Endometrial microvascular endothelial cells (primary cell): Measurements from ENCODE around the gene GAB2. TPM values are rescaled to one million over a fixed set of nuclear protein-coding genes. Genes with fewer than 3 reads are reported as not detected.
"Not testable (repeated sequence)": the region's sequence is repeated elsewhere in the genome, so short reads cannot be mapped to it uniquely, and the experiment has no call there.

ENCODE experiments used
- in situ Hi-C: cut with HindIII; loops from 2 replicates; pipeline ENCODE4 v1.10.0; 2017; ENCODE audit warnings: low sequenced_read_pairs, low pct_unique_long_range_greater_than_20kb; ENCODE audit errors: inconsistent ontology term
- total RNA-seq: library from RNA; depleted of rRNA; stranded (reverse); fragments of >200 nt; gene quantifications from one replicate; pipeline ENCODE4 v1.2.3, GENCODE V29; 2015; ENCODE audit errors: inconsistent ontology term

Gene GAB2
- 16.8 TPM for total RNA-seq

- in situ Hi-C loops, result no loop called here
Measured at GRCh38 chr11:78417175-78417887, at the start of gene GAB2. Gene GAB2, minus strand, starts transcription at chr11:78417820. Its CDS starts 100 bp downstream, at chr11:78417720.

DNA sequence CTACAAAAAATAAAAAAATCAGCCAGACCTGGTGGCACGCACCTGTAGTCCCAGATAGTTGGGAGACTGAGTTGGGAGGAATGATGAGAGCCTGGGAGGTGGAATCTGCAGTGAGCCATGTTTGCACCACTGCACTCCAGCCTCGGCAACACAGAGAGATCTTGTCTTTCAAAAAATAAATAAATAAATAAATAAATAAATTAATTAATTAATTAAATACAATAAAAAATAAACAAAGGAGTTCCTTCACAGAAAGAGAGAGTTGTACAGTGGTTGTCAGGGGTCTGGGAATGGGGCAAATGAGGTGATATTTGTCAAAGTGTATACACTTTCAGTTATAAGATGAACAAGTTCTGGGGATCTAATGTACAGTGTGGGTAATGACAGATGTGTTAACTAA, 49.8 kb upstream of the GAB2 start:
- in situ Hi-C loops, result no loop called here

GRCh38 chr11:78465169-78465942, 47.7 kb upstream of the GAB2 start:
- in situ Hi-C loops, result no loop called here

- in situ Hi-C loops, result not testable (repeated sequence)
Measured at GRCh38 chr11:78464787-78465168, 47.2 kb upstream of the GAB2 start.

DNA sequence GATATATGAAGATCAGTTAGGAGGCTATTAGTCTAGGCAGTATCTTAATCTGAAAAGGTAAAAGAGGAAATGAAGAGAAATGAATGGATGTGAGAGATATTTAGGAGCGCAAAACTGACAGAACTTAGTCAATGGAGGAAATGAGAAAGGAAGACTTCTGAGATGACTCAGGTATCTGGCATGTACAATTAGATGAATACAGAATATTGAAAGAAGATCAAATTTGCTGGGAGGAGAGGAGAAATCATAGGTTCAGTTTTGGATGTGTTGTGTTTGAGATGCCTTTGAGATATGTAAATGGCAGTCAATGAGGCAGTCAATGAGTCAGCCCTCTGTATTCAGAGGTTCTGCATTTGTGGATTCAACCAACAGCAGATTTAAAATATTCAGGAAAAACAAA, 42.9 kb upstream of the GAB2 start:
- in situ Hi-C loops, result no loop called here

GRCh38 chr11:78459738-78460137, 42.1 kb upstream of the GAB2 start:
- in situ Hi-C loops, result no loop called here

- in situ Hi-C loops, result no loop called here
Measured at GRCh38 chr11:78457448-78457847, 39.8 kb upstream of the GAB2 start.

- in situ Hi-C loops, result no loop called here
Measured at GRCh38 chr11:78453140-78453935, 35.7 kb upstream of the GAB2 start.

DNA sequence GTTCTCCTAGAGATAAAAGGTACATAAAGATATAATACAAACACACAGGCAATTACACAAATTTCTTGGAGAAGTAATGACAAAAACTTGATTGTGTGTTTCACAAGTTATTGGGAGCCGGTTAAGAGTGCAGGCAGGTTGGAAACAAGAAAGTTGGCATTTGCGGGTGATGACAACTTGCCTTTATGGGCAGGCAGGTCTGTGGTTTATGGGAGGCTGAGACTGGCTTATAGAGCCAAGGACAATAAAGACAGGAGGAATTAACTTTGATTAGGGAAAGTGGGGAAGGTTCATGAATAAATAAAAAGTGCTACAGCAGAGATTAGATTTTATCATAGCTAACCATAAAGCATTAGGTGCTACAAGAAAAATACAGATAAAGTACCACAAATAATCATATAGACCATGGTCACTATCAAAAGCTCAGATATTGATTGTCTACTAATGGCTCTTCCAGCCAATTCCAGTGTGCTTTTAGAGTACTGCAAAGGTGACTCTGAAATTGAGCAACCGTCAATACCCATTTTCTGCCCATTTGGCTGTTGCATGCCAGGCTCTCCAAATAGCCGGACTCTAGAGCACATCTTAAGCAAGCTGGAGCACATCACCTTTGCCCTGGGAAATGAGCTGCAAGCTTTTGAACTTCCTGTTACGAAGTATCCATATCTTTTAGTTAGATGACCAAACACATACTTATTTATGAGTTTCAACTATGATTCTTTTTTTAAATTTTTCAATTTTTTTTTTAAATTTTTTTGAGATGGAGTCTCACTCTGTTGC, 33.9 kb upstream of the GAB2 start:
- in situ Hi-C loops, result no loop called here

GRCh38 chr11:78450866-78451265, 33.2 kb upstream of the GAB2 start:
- in situ Hi-C loops, result no loop called here

DNA sequence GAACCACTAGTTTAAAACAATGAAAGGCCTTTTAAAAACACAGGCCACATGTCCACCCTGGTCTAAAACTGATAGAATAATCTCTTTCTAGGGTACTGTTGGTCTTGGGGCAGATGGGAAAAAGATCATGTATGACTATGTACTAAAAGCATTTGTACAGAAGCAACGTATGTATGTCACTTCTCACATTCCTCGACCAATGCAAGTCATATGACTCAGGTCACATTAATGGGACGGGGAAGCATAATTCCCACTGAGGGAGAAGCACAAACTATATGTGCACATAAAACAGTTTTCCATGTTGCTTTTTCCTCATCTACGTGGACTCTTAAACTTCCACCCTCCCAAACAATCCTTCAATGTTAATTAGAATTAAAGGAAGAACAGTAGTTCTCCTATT, 32.2 kb upstream of the GAB2 start:
- in situ Hi-C loops, result no loop called here

DNA sequence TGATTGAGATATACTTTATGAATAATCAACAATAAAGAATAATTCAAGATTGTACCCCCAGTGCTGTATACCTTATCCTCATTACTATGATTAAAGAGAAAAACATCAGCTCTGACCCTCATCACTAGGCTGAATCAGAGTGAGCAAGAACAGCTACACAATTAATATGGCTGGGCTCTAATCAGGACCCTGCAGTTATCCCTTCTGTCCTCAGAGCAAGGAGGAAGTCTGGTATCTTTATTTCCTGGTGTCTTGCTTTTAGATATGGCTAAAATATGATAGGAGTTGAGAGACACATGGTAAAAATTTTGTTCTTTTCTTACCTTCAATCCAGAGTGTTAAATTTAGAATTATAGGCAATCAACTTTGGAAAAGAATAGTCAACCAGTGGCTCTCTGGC, 28.6 kb upstream of the GAB2 start:
- in situ Hi-C loops, result no loop called here

DNA sequence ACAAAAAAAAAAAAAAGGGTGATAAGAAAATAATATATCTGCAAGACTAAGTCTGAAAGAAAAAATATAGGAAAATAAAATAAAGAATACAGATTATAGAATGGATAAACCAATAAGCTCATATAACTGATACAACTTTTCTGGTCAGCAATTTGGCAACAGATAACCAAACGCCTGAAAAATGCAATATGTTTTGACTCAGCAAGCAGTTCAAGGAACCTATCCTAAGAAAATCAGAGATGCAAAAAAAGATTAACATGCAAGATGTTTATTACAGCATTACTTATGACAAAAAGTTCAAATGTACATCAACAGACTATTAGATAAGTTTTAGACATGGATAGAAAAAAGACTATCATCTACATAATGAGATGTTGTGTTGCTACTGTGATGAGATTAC, 27.1 kb upstream of the GAB2 start:
- in situ Hi-C loops, result no loop called here

DNA sequence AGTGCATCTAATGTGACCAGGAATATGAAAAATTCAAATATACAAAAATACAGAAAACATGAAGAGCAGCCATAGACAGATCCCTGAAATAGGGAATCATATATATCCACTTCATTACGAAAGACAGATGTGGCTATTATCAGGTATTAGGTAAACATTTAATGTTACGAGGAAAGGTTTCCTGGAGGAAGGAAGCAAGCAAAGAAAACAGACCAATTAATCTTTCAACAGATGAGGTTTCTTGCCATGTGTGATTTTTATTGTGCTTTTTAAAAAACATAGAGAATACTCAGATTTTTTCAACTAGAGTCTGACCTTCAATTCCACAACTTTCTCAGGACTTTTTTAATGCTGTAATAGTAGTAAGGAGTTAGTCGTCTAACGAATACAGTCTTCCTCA, 24.3 kb upstream of the GAB2 start:
- in situ Hi-C loops, result no loop called here

- in situ Hi-C loops, result no loop called here
Measured at GRCh38 chr11:78438298-78438975, 20.8 kb upstream of the GAB2 start.

- in situ Hi-C loops, result no loop called here
Measured at GRCh38 chr11:78432956-78433355, 15.3 kb upstream of the GAB2 start.

GRCh38 chr11:78432058-78432515, 14.5 kb upstream of the GAB2 start:
- in situ Hi-C loops, result no loop called here

- in situ Hi-C loops, result no loop called here
Measured at GRCh38 chr11:78429660-78430059, 12.0 kb upstream of the GAB2 start.
